IMR-90 (cell line): ENCODE data around the gene C3orf18. TPM values are rescaled to one million over a fixed set of nuclear protein-coding genes. Genes with fewer than 3 reads are reported as not detected.

ENCODE experiments used
- ATAC-seq: fragments of 200-7000 bp; cut with Tn5 transposase; 2 replicates; pipeline ENCODE4 v1.9.1; 2020; ENCODE audit warnings: low read depth, mild to moderate bottlenecking, moderate library complexity
- BruUV-seq: library from RNA; stranded (reverse); fragments of 400-500 nt; replicated peaks from 2 replicates; lab custom pipeline; 2021; lab: Mats Ljungman, UMichigan
- CTCF ChIA-PET: fragments of 300-600 bp; formaldehyde crosslinking; extraction: SDS; loops from one replicate; lab custom pipeline; 2021; ENCODE audit warnings: antibody characterized with exemption; lab: Yijun Ruan, JAX
- POLR2A ChIA-PET: fragments of 300-600 bp; sonication (Branson Sonifier 250); formaldehyde crosslinking; loops from one replicate; lab custom pipeline; 2022; ENCODE audit warnings: antibody characterized with exemption; ENCODE audit not compliant: unreplicated experiment; lab: Charles Lee
- DNase-seq: peaks from one replicate; pipeline ENCODE4 v3.0.0; 2013
- H2AFZ ChIP-seq: replicated peaks from 2 replicates; pipeline ENCODE3; 2013; ENCODE audit warnings: low read length, mild to moderate bottlenecking; ENCODE audit not compliant: poor library complexity
- H2AK5ac ChIP-seq: 2 replicates; pipeline ENCODE4 v1.6.1; 2013; ENCODE audit warnings: low read depth, low read length, inconsistent platforms
- H2AK9ac ChIP-seq: replicated peaks from 2 replicates; pipeline ENCODE3; 2013; ENCODE audit warnings: mild to moderate bottlenecking, low read depth, low read length, moderate library complexity; ENCODE audit not compliant: poor library complexity
- H2BK120ac ChIP-seq: 2 replicates; pipeline ENCODE4 v1.6.1; 2013; ENCODE audit warnings: low read depth, low read length, inconsistent platforms
- H2BK15ac ChIP-seq: 3 replicates; pipeline ENCODE4 v1.6.1; 2013; ENCODE audit warnings: low read depth, low read length, inconsistent platforms
- H2BK20ac ChIP-seq: 2 replicates; pipeline ENCODE4 v1.6.1; 2013; ENCODE audit warnings: low read depth, mild to moderate bottlenecking, inconsistent platforms, low read length, moderate library complexity
- H2BK5ac ChIP-seq: 2 replicates; pipeline ENCODE4 v1.6.1; 2013; ENCODE audit warnings: mild to moderate bottlenecking, low read depth, low read length, inconsistent platforms; ENCODE audit not compliant: poor library complexity, severe bottlenecking
- H3K14ac ChIP-seq: replicated peaks from 2 replicates; pipeline ENCODE4 v1.6.1; 2013; ENCODE audit warnings: low read depth, low read length, inconsistent platforms
- H3K18ac ChIP-seq: 2 replicates; pipeline ENCODE4 v1.6.1; 2013; ENCODE audit warnings: low read depth, low read length, control low read depth
- H3K23ac ChIP-seq: 2 replicates; pipeline ENCODE4 v1.6.1; 2013; ENCODE audit warnings: low read depth, low read length, inconsistent platforms
- H3K27ac ChIP-seq: 2 replicates; pipeline ENCODE4 v1.5.1; 2013; ENCODE audit warnings: mild to moderate bottlenecking, control low read depth, low read length; ENCODE audit not compliant: insufficient read depth
- H3K27me3 ChIP-seq: 2 replicates; pipeline ENCODE4 v1.6.1; 2013; ENCODE audit warnings: low read length; ENCODE audit not compliant: control insufficient read depth, insufficient read depth
- H3K36me3 ChIP-seq: 2 replicates; pipeline ENCODE4 v1.6.1; 2013; ENCODE audit warnings: low read length, mixed read lengths; ENCODE audit not compliant: control insufficient read depth, insufficient read depth
- H3K4ac ChIP-seq: 2 replicates; pipeline ENCODE4 v1.6.1; 2013; ENCODE audit warnings: low read depth, low read length, inconsistent platforms
- H3K4me1 ChIP-seq: 2 replicates; pipeline ENCODE4 v1.6.1; 2013; ENCODE audit warnings: low read length, mixed read lengths; ENCODE audit not compliant: control insufficient read depth, insufficient read depth
- H3K4me2 ChIP-seq: 2 replicates; pipeline ENCODE4 v1.6.1; 2013; ENCODE audit warnings: low read depth, mild to moderate bottlenecking, control low read depth, low read length, moderate library complexity
- H3K4me3 ChIP-seq: 2 replicates; pipeline ENCODE4 v1.5.1; 2013; ENCODE audit warnings: low read depth, mild to moderate bottlenecking, control low read depth, low read length, moderate library complexity; ENCODE audit not compliant: insufficient read depth
- H3K56ac ChIP-seq: 2 replicates; pipeline ENCODE4 v1.6.1; 2013; ENCODE audit warnings: low read length, inconsistent platforms; ENCODE audit not compliant: insufficient read depth; ENCODE audit errors: extremely low read depth
- H3K79me1 ChIP-seq, 2 experiments: 2 replicates each; pipeline ENCODE4 v1.6.1; 2013; ENCODE audit warnings: low read length in 2 of 2, inconsistent platforms in 1 of 2, low read depth in 1 of 2
- H3K9ac ChIP-seq: 2 replicates; pipeline ENCODE4 v1.6.1; 2013; ENCODE audit warnings: low read depth, low read length, control low read depth
- H3K9me1 ChIP-seq: 2 replicates; pipeline ENCODE4 v1.6.1; 2013; ENCODE audit warnings: low read length, inconsistent platforms; ENCODE audit not compliant: insufficient read depth
- H3K9me3 ChIP-seq: 2 replicates; pipeline ENCODE4 v1.6.1; 2013; ENCODE audit warnings: low read length; ENCODE audit not compliant: control insufficient read depth, insufficient read depth
- H4K20me1 ChIP-seq: 2 replicates; pipeline ENCODE4 v1.6.1; 2013; ENCODE audit warnings: low read length, inconsistent platforms; ENCODE audit not compliant: insufficient read depth
- H4K5ac ChIP-seq: 2 replicates; pipeline ENCODE4 v1.6.1; 2013; ENCODE audit warnings: mild to moderate bottlenecking, low read depth, low read length, control low read depth
- H4K8ac ChIP-seq, 2 experiments: 2 replicates each; pipeline ENCODE4 v1.6.1; 2013; ENCODE audit warnings: low read depth in 2 of 2, low read length in 2 of 2, control low read depth in 1 of 2, inconsistent platforms in 1 of 2
- H4K91ac ChIP-seq: 2 replicates; pipeline ENCODE4 v1.6.1; 2013; ENCODE audit warnings: low read depth, low read length, inconsistent platforms; ENCODE audit not compliant: insufficient read depth
- CEBPB ChIP-seq: IDR thresholded peaks from 2 replicates; pipeline ENCODE4 v1.6.1; 2012; ENCODE audit warnings: low read depth, low read length, improper control_type of control experiment
- CHD1 ChIP-seq: IDR thresholded peaks from 2 replicates; pipeline ENCODE4 v1.6.1; 2012; ENCODE audit warnings: low read depth, low read length, improper control_type of control experiment
- MAFK ChIP-seq: IDR thresholded peaks from 2 replicates; pipeline ENCODE4 v1.6.1; 2012; ENCODE audit warnings: low read depth, low read length, improper control_type of control experiment
- RAD21 ChIP-seq: IDR thresholded peaks from 2 replicates; pipeline ENCODE4 v1.6.1; 2012; ENCODE audit warnings: low read length, improper control_type of control experiment
- WGBS, 2 experiments: methylation state at CpG; one replicate each; pipeline versions ENCODE4 v1.1.5 to v1.1.7; 2013; ENCODE audit warnings: missing lambda C conversion rate in 2 of 2; ENCODE audit not compliant: insufficient read length in 1 of 2; ENCODE audit errors: extremely low coverage in 2 of 2; 5-methylcytosine and 5-hydroxymethylcytosine counted together
- dilution Hi-C: fragments of 300-500 bp; cut with HindIII; formaldehyde crosslinking; loops from one replicate; pipeline ENCODE4 v1.14.3; 2018; ENCODE audit warnings: low sequenced_read_pairs; ENCODE audit not compliant: unreplicated experiment
- in situ Hi-C: fragments of 300-500 bp; cut with MboI; formaldehyde crosslinking; loops from 3 replicates; pipeline ENCODE4 v1.14.3; 2019; ENCODE audit warnings: low sequenced_read_pairs, inconsistent platforms, mixed read lengths
- intact Hi-C: fragments of 100-400 bp; cut with micrococcal nuclease; formaldehyde crosslinking; loops from 2 replicates; pipeline ENCODE4 v1.10.0; 2022
- polyA plus RNA-seq, 3 experiments: library from polyadenylated mRNA; depleted of rRNA; stranded (reverse); fragments of >200 nt; gene quantifications; 2 replicates each; pipeline ENCODE4 v1.2.3, GENCODE V29; 2012; ENCODE audit warnings: low replicate concordance in 1 of 3
- total RNA-seq: library from RNA; depleted of rRNA; stranded (reverse); fragments of >200 nt; gene quantifications from 2 replicates; pipeline ENCODE4 v1.2.3, GENCODE V29; 2012
- TF ChIP-seq, protein P1 (sequence below): conservative IDR thresholded peaks from 2 replicates; pipeline ENCODE4 v1.5.1; 2012; ENCODE audit warnings: mild to moderate bottlenecking, low read depth, low read length, improper control_type of control experiment

C3orf18 gene
- total and polyA plus RNA-seq, 2 of the 4 experiments (the other 2 are of a cell fraction): 6.8 to 10.6 TPM

DNA sequence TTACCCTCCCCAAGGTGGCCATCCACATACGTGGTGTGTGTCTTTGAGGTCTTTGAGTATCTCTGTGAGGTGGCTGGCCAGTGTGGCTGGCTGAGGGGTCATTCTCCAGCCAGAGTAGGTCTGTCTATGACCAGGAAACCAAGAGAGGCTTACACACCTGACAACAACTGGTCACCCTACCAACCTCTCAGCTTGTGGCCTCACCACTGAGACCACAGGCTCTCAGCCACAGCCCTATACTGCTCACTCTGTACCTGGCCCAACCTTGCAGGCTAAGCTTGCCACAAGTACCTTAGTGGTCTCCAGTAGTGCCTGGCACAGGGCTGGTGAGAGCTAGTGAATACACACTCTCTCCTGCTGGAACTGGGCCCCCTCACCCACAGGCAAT, 6.9 kb upstream of the C3orf18 start:
- ATAC-seq (no peak), DNase-seq (no peak)
- peaks cover 11% of the 10 kb centered on the region; the same call in 1 of the 2 replicates for H3K9me1 ChIP-seq
- H3K23ac ChIP-seq: no peak overlapping the region
- POLR2A ChIA-PET: no interaction called here
- no peak overlapping the region for H2BK15ac ChIP-seq
- no peak overlapping the region for H2AK5ac ChIP-seq
- H3K14ac ChIP-seq: no peak overlapping the region
- no peak overlapping the region for H2BK20ac ChIP-seq
- H3K27ac ChIP-seq: no peak overlapping the region
- in situ Hi-C loops (loop anchor here (5.0 kb wide), 2 partner anchors 38 to 798 kb away; partner anchors contain the start of gene CISH), dilution Hi-C loops (no loop called here), intact Hi-C loops (no loop called here)
- H3K4me3 ChIP-seq: no peak overlapping the region
- H3K9me3 ChIP-seq: no peaks in the 10 kb centered on the region
- H2BK5ac ChIP-seq: no peak overlapping the region
- no peak overlapping the region for H4K8ac ChIP-seq
- no peak overlapping the region for H4K91ac ChIP-seq
- H3K56ac ChIP-seq: no peak overlapping the region
- H3K4me2 ChIP-seq: no peak overlapping the region
- no TSS peak for BruUV-seq
- no CpG with 5 or more reads among the region's 1 CpG for WGBS, 2 experiments
- H2AK9ac ChIP-seq: no peak overlapping the region
- H3K4ac ChIP-seq: no peak overlapping the region
- no peak overlapping the region for H3K18ac ChIP-seq
- no peaks in the 10 kb centered on the region for H3K27me3 ChIP-seq
- H3K79me1 ChIP-seq: peaks cover 12 to 25% of the 10 kb centered on the region in 2 experiments; a peak in 3 of 4 replicates
- TF ChIP-seq, protein P1, sequence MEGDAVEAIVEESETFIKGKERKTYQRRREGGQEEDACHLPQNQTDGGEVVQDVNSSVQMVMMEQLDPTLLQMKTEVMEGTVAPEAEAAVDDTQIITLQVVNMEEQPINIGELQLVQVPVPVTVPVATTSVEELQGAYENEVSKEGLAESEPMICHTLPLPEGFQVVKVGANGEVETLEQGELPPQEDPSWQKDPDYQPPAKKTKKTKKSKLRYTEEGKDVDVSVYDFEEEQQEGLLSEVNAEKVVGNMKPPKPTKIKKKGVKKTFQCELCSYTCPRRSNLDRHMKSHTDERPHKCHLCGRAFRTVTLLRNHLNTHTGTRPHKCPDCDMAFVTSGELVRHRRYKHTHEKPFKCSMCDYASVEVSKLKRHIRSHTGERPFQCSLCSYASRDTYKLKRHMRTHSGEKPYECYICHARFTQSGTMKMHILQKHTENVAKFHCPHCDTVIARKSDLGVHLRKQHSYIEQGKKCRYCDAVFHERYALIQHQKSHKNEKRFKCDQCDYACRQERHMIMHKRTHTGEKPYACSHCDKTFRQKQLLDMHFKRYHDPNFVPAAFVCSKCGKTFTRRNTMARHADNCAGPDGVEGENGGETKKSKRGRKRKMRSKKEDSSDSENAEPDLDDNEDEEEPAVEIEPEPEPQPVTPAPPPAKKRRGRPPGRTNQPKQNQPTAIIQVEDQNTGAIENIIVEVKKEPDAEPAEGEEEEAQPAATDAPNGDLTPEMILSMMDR: no peak
- TF ChIP-seq RAD21 (no peak), MAFK (no peak), CHD1 (no peak), CEBPB (no peak)
- no peak overlapping the region for H3K9ac ChIP-seq
- no peaks in the 10 kb centered on the region; the same call in 1 of the 2 replicates for H3K4me1 ChIP-seq
- no peaks in the 10 kb centered on the region for H4K20me1 ChIP-seq
- CTCF ChIA-PET: no interaction called here
- no peak overlapping the region for H2AFZ ChIP-seq
- no peak overlapping the region for H2BK120ac ChIP-seq
- peaks cover 38% of the 10 kb centered on the region; the same call in 1 of the 2 replicates for H3K36me3 ChIP-seq
- no peak overlapping the region for H4K5ac ChIP-seq
